Measurements from ENCODE around the gene MT1G.
"Not testable (repeated sequence)": the region's sequence is repeated elsewhere in the genome, so short reads cannot be mapped to it uniquely, and the experiment has no call there.

MT1G gene

DNA sequence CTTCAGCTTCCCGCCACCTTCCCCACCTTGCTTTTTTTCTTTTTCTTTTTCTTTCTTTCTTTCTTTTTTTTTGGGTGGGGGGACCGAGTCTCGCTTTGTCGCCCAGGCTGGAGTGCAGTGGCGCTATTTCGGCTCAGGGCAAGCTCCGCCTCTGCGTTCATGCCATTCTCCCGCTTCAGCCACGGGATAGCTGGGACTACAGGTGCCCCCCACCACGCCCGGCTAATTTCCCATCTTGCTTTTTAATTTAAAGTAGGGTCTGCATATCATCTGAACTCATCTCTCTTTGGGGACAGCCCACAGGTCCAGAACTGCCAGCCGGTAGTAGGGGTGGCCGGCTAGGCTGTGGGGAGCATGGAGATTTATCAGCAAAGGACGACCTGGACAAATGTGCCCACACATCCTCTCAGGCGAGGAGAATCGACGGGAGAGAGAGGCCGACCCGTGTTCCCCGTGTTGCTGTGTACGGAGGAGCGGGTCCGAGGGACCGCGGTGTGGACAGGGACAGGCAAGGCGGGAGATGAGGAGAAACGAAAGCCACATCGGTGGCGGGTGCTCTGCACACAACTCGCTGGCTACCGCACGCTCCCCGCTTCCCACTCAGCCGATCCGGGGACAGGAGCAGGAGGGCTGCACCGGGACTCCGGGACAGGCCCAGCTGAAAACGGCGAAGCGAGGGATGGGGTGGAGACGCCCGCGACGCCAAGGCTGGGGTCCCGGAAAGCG, 33.0 kb downstream of the MT1G start:
- DNase-seq = no peak

DNA sequence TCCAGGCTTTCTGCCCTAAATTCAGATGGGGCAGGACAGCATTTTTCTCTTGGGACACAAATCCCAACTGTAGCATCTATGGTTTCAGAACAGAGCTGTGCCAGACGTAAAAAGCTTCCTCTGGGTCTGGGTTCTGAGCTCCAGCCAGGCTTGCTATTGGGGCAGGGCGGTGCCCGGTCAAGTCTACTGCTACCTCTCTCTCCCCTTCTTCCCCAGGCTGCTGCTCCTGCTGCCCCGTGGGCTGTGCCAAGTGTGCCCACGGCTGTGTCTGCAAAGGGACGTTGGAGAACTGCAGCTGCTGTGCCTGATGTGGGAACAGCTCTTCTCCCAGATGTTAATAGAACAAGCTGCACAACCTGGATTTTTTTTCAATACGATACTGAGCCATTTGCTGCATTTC, 34.3 kb downstream of the MT1G start:
- no peak for DNase-seq

DNA sequence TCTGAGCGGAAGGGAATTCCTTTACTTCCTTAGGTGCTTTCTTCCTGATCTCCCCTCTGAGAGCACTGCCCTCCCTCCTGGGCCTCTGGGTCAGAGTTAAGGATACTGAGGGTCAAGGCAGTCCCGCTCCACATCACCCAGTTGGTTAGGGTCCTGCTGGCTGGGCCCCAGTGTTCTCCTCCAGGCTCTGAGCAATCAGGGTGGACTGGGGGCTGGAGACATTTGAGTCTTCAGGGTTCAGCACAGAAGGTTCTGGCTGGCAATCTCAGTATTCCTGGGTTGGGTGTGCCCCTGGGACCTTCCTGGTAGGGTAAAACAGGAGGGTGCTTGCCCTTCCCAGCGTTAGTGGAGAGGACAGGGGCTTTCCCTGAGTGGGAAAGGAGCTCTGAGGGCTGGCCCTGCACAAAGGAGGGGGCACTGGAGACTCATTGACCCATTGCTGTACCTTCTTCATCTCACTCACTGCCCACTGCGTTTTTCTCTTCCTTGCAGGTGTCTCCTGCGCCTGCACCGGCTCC, 35.0 kb downstream of the MT1G start:
- no peak for DNase-seq

DNA sequence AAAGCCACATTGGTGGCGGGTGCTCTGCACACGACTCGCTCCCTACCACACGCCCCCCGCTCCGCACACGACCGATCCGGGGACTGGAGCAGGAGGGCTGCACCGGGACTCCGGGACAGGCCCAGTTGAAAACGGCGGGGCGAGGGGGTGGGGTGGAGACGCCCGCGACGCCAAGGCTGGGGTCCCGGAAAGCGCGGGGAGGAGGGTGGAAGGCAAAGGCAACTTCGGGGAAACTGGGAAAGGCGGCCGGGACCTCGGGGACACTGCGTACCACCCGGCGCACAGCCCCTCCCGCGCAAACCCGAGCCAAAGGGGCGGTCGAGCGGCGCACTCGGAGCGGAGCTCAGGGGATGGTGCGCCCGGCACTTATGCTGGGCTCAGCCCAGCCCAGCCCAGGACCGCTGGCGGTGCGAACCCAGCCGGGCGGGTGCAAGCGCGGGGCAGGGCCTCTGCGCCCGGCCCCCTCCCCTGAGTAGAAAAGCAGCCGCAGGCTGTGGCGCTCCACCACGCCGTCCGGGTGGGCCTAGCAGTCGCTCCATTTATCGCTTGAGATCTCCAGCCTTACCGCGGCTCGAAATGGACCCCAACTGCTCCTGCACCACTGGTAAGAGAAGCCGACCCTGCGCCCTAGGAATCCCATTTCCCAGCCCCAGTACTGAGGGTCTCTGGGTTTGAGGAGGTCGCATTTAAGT, 35.6 kb downstream of the MT1G start, which contains the start of gene MT1M:
Gene MT1M (plus strand): TSS at position 504 of the 692 bp plus-strand sequence. CDS start 73 bp downstream, at position 577.
- no peak for DNase-seq

DNA sequence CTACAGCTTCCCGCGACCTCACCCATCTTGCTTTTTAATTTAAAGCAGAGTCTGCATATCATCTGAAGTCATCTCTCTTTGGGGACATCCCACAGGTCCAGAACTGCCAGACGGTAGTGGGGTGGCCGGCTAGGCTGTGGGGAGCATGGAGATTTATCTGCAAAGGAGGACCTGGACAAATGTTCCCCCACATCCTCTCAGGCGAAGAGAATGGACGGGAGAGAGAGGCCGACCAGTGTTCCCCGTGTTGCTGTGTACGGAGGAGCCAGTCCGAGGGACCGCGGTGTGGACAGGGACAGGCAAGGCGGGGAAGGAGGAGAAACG, 36.1 kb downstream of the MT1G start:
- no peak for DNase-seq

DNA sequence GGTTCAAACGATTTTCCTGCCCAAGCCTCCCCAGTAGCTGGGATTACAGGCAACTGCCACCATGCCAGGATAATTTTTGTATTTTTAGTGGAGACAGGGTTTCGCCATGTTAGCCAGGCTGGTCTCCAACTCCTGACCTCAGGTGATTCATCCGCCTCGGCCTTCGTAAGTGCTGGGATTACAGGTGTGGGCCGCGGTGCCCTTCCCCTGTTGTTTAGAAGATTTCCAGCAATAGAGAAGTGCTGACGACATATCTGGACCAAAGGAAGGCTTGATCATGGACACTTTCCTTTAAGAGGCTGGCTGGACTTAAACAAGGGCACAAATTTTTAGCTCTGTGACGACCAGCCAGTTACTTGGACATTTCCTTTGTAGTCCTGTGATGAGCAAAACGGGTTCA, 36.7 kb downstream of the MT1G start:
- no peak for DNase-seq

DNA sequence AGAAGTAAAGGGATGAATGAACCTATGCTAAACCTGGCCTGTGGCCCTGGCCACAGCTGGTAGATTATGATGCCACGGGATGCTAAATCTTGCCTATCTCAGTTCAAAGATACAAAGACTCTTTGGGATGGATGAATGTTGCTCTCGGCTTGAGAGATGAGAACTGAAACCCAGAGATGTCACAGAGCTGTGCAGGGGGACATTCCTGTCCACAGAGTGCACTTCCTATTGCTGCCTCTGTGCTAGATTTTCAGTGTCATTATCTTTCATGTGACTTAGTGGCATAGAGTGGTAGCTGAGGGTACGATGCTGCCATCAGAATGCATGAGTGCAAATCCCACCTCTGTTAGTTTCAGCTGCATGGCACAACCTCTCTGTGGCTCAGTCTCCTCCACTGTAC, 37.7 kb downstream of the MT1G start:
- no peak for DNase-seq

DNA sequence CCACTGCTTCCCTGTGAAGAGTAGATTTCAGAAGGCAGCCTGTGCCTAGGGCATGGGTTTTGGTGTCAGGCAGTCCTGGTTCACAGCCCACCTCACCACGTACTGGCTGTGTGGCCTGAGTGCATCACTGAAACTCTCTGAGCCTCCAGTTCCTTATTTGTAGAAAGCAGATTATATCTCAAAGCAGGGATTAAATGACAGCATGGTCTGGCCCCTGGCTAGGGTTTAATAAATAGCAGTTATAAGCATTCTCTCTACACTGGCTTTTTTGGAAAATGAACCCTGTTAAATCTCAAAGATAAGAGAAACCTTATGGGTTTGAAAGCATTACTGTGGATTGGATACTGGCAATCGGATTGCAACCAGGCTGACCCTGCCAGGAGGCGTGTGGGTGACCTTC, 38.3 kb downstream of the MT1G start:
- no peak for DNase-seq

DNA sequence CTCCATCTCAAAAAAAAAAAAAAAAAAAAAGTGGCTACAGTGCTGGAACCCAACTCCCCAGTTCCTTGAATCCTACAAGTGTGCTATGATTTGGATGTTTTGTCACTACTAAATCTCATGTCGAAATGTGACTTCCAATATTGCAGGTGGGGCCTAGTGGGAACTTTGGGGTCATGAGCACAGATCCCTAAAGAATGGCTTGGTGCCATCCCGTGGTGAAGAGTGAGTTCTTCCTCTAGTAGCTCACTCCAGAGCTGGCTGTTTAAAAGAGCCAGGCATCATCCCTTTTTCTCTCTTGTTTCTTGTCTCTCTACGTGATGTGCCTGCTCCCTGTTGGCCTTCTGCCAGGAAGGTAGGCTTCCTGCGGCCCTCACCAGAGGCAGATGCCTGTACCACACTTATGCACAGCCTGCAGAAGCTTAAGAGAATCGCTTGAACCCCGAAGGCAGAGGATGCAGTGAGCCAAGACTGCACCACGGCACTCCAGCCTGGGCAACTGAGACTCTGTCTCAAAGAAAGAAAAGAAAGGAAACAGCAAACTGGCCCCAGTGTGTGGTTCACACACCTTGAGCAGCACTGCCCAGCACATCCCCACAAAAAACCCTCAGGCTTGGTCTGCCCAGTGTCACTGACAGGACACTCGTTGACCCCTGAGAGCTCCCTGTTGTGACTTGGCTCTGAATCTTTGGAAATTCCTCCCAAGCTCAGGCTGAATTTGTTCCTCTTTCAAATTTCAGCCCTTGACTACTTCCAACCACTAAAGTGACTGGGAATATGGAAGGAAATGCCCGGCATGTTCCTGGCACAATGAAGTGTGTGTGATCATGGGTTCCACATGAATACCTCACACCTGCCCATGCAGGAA, 39.1 kb downstream of the MT1G start:
- no peak for DNase-seq

DNA sequence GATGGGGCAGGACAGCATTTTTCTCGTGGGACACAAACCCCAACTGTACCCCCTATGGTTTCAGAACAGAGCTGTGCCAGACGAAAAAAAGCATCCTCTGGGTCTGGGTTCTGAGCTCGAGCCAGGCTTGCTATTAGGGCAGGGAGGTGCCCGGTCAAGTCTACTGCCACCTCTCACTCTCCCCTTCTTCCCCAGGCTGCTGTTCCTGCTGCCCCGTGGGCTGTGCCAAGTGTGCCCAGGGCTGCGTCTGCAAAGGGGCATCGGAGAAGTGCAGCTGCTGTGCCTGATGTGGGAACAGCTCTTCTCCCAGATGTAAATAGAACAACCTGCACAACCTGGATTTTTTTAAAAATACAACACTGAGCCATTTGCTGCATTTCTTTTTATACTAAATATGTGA, 41.2 kb downstream of the MT1G start:
- DNase-seq = no peak

DNA sequence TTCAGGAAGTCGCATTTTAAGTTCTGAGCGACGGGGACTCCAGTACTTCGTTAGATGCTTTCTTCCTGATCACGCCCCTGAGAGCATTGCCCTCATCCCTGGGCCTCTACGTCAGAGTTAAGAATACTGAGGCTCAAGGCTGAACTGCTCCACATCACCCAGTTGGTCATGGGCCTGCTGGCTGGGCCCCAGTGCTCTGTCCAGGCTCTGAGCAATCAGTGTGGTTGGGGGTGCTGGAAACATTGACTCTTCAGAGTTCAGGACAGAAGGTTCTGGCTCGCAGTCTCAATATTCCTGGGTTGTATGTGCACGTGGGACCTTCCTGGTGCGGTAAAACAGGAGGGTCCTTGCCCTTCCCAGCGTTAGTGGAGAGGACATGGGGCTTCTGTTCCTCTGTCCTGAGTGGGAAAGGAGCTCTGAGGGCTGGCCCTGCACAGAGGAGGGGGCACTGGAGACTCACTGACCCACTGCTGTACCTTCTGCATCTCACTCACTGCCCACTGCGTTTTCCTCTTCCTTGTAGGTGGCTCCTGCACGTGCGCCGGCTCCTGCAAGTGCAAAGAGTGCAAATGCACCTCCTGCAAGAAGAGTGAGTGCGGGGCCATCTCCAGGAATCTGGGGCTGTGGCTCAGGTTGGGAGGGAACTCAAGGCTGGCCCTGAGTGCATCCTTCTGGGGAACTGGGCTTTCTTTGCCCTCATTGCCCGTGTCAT, 41.8 kb downstream of the MT1G start:
- no peak for DNase-seq

DNA sequence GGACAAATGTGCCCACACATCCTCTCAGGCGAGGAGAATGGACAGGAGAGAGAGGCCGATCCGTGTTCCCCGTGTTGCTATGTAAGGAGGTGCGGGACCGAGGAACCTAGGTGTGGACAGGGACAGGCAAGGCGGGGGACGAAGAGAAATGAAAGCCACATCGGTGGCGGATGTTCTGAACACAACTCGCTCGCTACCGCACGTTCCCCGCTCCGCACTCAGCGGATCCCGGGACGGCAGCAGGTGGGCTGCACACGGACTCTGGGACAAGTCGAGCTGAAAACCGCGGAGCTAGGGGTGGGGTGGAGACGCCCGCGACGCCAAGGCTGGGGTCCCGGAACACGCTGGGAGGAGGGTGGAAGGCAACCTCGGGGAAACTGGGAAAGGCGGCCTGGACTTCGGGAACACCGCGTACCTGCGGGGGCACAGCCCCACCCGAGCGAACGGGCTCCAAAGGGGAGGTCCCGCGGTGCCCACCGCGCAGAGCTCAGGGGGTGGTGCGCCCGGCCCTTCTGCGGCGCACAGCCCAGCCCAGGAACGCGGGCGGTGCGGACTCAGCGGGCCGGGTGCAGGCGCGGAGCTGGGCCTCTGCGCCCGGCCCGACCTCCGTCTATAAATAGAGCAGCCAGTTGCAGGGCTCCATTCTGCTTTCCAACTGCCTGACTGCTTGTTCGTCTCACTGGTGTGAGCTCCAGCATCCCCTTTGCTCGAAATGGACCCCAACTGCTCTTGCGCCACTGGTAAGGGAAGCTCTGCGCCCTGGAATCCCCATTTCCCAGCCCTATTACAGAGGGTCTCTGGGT, 42.5 kb downstream of the MT1G start, which contains the start of gene MT1E:
Gene MT1E (plus strand): TSS at position 642 of the 803 bp plus-strand sequence. CDS start 71 bp downstream, at position 713.
- DNase-seq = no peak

DNA sequence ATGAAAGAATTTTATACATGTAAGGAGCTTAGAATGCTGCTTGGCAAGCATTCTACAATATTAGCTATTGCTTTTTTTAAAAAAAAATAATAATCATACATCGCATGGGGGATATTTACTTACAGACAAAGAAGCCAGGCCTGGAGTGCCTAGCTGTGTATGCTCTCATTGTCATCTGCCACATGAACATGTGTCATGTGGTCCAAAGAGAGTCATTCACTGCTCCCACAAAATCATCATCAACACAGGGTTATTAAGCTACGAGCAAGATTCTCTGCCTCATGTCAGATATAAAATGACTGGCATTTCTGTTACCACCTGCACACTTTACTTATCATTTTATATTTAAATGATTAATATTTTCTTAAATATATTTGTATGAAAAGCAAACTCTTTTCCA, 44.2 kb downstream of the MT1G start:
- no peak for DNase-seq

DNA sequence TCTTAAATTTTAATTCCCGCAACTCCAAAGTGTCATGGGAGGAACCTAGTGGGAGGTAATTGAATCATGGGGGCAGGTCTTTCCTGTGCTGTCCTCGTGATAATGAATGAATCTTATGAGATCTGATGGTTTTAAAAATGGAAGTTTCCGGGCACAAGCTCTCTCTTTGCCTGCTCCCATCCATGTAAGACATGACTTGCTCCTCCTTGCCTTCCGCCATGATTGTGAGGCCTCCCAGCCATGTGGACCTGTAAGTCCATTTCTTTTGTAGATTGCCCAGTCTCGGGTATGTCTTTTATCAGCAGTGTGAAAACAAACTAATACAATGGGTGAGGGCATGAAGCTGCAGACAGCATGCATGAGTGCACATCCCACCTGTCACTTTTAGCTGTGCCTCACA, 44.7 kb downstream of the MT1G start:
- not testable (repeated sequence) for DNase-seq

DNA sequence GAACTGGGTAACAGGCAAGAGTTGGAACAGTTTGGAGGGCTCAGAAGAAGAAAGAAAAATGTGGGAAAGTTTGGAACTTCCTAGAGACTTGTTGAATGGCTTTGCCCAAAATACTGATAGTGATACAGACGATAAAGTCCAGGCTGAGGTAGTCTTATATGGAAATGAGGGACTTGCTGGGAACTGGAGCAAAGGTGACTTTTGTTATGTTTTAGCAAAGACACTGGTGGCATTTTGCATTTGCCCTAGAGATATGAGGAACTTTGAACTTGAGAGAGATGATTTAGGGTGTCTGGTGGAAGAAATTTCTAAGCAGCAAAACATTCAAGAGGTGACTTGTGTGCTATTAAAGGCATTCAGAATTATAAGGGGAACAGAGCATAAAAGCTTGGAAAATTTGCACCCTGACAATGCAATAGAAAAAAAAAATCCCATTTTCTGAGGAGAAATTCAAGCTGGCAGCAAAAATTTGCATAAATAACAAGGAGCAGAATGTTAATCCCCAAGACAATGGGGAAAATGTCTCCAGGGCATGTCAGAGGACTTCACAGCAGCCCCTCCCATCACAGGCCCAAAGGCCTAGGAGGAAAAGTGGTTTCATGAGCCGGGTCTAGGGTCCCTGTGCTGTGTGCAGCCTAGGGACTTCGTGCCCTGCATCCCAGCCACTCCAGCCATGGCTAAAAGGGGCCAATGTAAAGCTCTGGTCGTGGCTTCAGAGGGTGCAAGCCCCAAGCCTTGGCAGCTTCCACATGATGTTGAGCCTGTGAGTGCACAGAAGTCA, 46.0 kb downstream of the MT1G start:
- DNase-seq = not testable (repeated sequence)

DNA sequence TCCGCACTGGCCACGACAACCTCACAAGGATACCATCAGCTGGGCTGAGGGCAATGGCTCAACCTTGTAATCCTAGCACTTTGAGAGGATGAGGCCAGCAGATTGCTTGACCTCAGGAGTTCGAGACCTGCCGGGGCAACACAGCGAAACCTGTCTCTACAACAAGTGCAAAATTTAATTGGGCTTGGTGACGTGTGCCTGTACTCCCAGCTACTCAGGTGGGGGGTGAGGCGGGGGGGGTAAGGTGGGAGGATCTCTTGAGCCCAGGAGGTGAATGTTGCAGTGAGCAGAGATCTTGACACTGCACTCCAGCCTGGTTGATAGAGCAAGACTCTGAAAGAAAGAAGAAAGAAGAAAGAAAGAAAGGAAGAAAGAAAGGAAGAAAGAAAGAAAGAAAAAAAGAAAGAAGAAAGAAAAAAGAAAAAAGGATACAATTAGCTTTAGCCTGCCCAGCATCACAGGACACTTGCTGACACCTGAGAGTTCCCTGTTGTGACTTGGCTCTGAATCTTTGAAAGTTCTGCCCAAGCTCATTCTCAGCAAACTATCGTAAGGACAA, 47.4 kb downstream of the MT1G start:
- DNase-seq = no peak

DNA sequence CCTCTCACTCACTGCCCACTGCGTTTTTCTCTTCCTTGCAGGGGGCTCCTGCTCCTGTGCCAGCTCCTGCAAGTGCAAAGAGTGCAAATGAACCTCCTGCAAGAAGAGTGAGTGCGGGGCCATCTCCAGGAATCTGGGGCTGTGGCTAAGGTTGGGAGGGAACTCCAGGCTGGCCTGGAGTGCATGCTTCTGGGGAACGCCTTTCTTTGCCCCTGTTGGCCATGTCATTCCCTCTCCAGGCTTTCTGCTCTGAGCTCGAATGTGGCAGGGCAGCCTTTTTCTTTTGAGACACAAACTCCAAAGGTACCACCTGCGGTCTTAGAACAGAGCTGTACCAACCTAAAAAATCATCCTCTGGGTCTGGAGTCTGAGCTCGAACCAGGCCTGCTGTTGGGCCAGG, 49.7 kb downstream of the MT1G start:
- DNase-seq = no peak

DNA sequence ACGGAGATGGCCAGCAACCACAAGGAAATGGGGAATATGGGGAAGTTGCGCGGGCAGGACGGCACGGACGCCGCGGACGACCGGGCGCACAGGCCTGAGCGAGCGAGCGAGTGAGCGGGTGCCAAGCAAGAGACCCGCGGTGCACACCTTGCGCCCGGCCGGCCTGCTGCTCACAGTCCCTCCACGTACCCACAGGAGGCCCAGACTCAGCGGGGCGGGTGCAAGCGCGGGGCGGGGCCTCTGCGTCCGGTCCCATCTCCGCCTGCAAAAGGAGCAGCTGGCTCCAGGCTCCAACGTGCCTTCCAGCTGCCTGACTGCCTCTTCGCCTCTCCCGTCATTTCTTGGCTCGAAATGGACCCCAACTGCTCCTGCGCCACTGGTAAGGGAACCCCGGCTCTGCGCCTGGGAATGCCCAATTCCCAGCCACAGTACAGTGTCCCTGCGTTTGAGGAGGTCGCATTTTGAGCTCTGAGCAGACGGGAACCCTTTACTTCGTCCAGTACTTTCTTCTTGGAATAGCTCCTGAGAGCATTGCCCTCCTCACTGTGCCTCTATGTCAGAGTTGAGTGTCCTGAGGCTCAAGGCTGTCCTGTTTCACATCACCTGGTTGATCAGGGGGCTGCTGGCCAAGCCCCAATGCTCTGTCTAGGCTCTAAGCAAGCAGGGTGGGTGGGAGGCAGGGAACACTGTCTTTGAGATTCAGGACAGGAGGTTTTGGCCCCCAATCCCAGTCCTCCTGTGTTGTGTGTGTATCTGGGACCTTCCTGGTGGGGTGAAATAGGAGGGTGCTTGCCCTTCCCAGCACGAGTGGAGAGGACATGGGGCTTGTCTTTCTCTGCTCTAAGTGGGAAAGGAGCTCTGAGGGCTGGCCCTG, 50.4 kb downstream of the MT1G start:
- DNase-seq = no peak
